A549 (cell line): ENCODE results near the gene RASGRF1.

Experiments
- CEBPB ChIP-seq, 2 experiments: fragments of >200 bp in 1 of 2; sonication (Bioruptor Twin) in 1 of 2; formaldehyde crosslinking in 1 of 2; IDR thresholded peaks; 2 replicates each; pipeline ENCODE4 v1.6.1; 2012 to 2016
- CTCF ChIP-seq: fragments of >200 bp; sonication (Bioruptor Twin); formaldehyde crosslinking; IDR thresholded peaks from 3 replicates; pipeline ENCODE4 v1.5.1; 2016
- POLR2A ChIP-seq: IDR thresholded peaks from 2 replicates; pipeline ENCODE4 v1.6.1; 2012; ENCODE audit warnings: mild to moderate bottlenecking, low read length
- RFX5 ChIP-seq: fragments of 450-650 bp; IDR thresholded peaks from 2 replicates; pipeline ENCODE4 v1.7.1; 2014; ENCODE audit warnings: antibody characterized with exemption, mild to moderate bottlenecking, moderate library complexity
- USF2 ChIP-seq: fragments of 450-650 bp; IDR thresholded peaks from 2 replicates; pipeline ENCODE4 v1.6.1; 2014; ENCODE audit warnings: antibody characterized with exemption

GRCh38 chr15:79002581-79002980 is 88.0 kb downstream of the RASGRF1 start:
- TF ChIP-seq CTCF: no peak
- TF ChIP-seq POLR2A: no peak
- no peak for TF ChIP-seq USF2
- TF ChIP-seq RFX5: no peak
- TF ChIP-seq CEBPB (IDR thresholded peaks at IDR 0.05): no peak
